Muscle of leg (tissue), 9 donors: ENCODE measurements around the gene CDCA5. TPM values are rescaled to one million over a fixed set of nuclear protein-coding genes. Genes with fewer than 3 reads are reported as not detected.

Experiments
- polyA plus RNA-seq, 8 donors: library from polyadenylated mRNA; unstranded; fragments of 120-200 nt; gene quantifications; one replicate each; pipeline versions ENCODE4 v1.2.1 to v1.2.3, GENCODE V29; 2013; ENCODE audit warnings: inconsistent platforms in 1 of 8, low replicate concordance in 1 of 8; ENCODE audit not compliant: insufficient read length in 8 of 8, insufficient read depth in 1 of 8
- total RNA-seq: library from RNA; stranded (reverse); fragments of 120-200 nt; gene quantifications from one replicate; pipeline ENCODE4 v1.2.4, GENCODE V29; 2013

The CDCA5 gene
- total and polyA plus RNA-seq, 9 donors: 6.6 to 17.0 (median 14.3) TPM

Other genes starting within 250 kb of the CDCA5 start
- gene CDC42BPG, start 239.4 kb downstream of the CDCA5 start, total RNA-seq: 0.35 TPM
- 1 to 10 TPM in 3 of 8 donors, under 1 TPM in 5; 0.56 to 2.3 (median 0.96) TPM for gene CDC42BPG, start 239.4 kb downstream of the CDCA5 start, polyA plus RNA-seq
- gene EHD1, start 205.4 kb downstream of the CDCA5 start, total RNA-seq: 46.1 TPM
- 100 to 1,000 TPM in 4 of 8 donors, 10 to 100 TPM in 4; 86.2 to 117 (median 96.7) TPM for gene EHD1, start 205.4 kb downstream of the CDCA5 start, polyA plus RNA-seq
- 7.5 TPM for gene ATG2A, start 166.8 kb downstream of the CDCA5 start, total RNA-seq
- 10 to 100 TPM in 7 of 8 donors, 1 to 10 TPM in 1; 10.0 to 16.0 (median 13.0) TPM for gene ATG2A, start 166.8 kb downstream of the CDCA5 start, polyA plus RNA-seq
- gene PPP2R5B, start 159.4 kb downstream of the CDCA5 start, total RNA-seq: 5.6 TPM
- gene PPP2R5B, start 159.4 kb downstream of the CDCA5 start, polyA plus RNA-seq: 10 to 100 TPM; 10.0 to 16.9 (median 12.1) TPM
- not detected for gene GPHA2, start 148.1 kb downstream of the CDCA5 start, total RNA-seq
- gene GPHA2, start 148.1 kb downstream of the CDCA5 start, polyA plus RNA-seq: under 1 TPM in 4 of 8 donors, not detected in 4; 0.15 to 0.53 (median 0.24) TPM
- gene MAJIN, start 111.9 kb downstream of the CDCA5 start, total RNA-seq: not detected
- gene MAJIN, start 111.9 kb downstream of the CDCA5 start, polyA plus RNA-seq: not detected
- gene BATF2, start 87.1 kb downstream of the CDCA5 start, total RNA-seq: 0.62 TPM
- 1 to 10 TPM in 4 of 8 donors, under 1 TPM in 4; 0.84 to 1.9 (median 1.1) TPM for gene BATF2, start 87.1 kb downstream of the CDCA5 start, polyA plus RNA-seq
- gene ARL2, start 69.9 kb downstream of the CDCA5 start, total RNA-seq: 84.6 TPM
- 100 to 1,000 TPM in 1 of 8 donors, 10 to 100 TPM in 7; 80.5 to 101 (median 89.1) TPM for gene ARL2, start 69.9 kb downstream of the CDCA5 start, polyA plus RNA-seq
- 18.3 TPM for gene SNX15, start 56.6 kb downstream of the CDCA5 start, total RNA-seq
- gene SNX15, start 56.6 kb downstream of the CDCA5 start, polyA plus RNA-seq: 10 to 100 TPM; 19.6 to 29.6 (median 23.2) TPM
- gene SAC3D1, start 42.8 kb downstream of the CDCA5 start, total RNA-seq: 6.7 TPM
- 10 to 100 TPM; 12.5 to 16.0 (median 15.1) TPM for gene SAC3D1, start 42.8 kb downstream of the CDCA5 start, polyA plus RNA-seq
- gene NAALADL1, start 25.5 kb downstream of the CDCA5 start, total RNA-seq: 13.6 TPM
- 10 to 100 TPM in 5 of 8 donors, 1 to 10 TPM in 3; 6.2 to 14.0 (median 10.7) TPM for gene NAALADL1, start 25.5 kb downstream of the CDCA5 start, polyA plus RNA-seq
- gene ZFPL1, start 182 bp upstream of the CDCA5 start, total RNA-seq: 23.2 TPM
- gene ZFPL1, start 182 bp upstream of the CDCA5 start, polyA plus RNA-seq: 10 to 100 TPM; 20.6 to 26.3 (median 24.0) TPM
- gene VPS51, start 12.2 kb upstream of the CDCA5 start, total RNA-seq: 109 TPM
- 100 to 1,000 TPM; 128 to 147 (median 136) TPM for gene VPS51, start 12.2 kb upstream of the CDCA5 start, polyA plus RNA-seq
- gene TM7SF2, start 27.8 kb upstream of the CDCA5 start, total RNA-seq: 6.5 TPM
- 10 to 100 TPM in 1 of 8 donors, 1 to 10 TPM in 7; 4.1 to 14.4 (median 7.5) TPM for gene TM7SF2, start 27.8 kb upstream of the CDCA5 start, polyA plus RNA-seq
- gene ZNHIT2, start 33.7 kb upstream of the CDCA5 start, total RNA-seq: 5.1 TPM
- 1 to 10 TPM; 4.2 to 6.0 (median 4.8) TPM for gene ZNHIT2, start 33.7 kb upstream of the CDCA5 start, polyA plus RNA-seq
- 998 TPM for gene FAU, start 38.1 kb upstream of the CDCA5 start, total RNA-seq
- gene FAU, start 38.1 kb upstream of the CDCA5 start, polyA plus RNA-seq: 1,000 to 10,000 TPM in 7 of 8 donors, 100 to 1,000 TPM in 1; 971 to 1,242 (median 1,085) TPM
- gene MRPL49, start 38.3 kb upstream of the CDCA5 start, total RNA-seq: 30.3 TPM
- 10 to 100 TPM; 19.5 to 31.1 (median 25.4) TPM for gene MRPL49, start 38.3 kb upstream of the CDCA5 start, polyA plus RNA-seq
- 10.0 TPM for gene SYVN1, start 50.5 kb upstream of the CDCA5 start, total RNA-seq
- 10 to 100 TPM; 31.1 to 53.4 (median 41.1) TPM for gene SYVN1, start 50.5 kb upstream of the CDCA5 start, polyA plus RNA-seq
- gene SPDYC, start 86.2 kb upstream of the CDCA5 start, total RNA-seq: not detected
- gene SPDYC, start 86.2 kb upstream of the CDCA5 start, polyA plus RNA-seq: under 1 TPM in 1 of 8 donors, not detected in 7; 0.16 TPM
- gene CAPN1, start 97.9 kb upstream of the CDCA5 start, total RNA-seq: 46.7 TPM
- gene CAPN1, start 97.9 kb upstream of the CDCA5 start, polyA plus RNA-seq: 10 to 100 TPM; 69.1 to 90.2 (median 80.1) TPM
- gene POLA2, start 177.9 kb upstream of the CDCA5 start, total RNA-seq: 18.8 TPM
- 10 to 100 TPM; 35.4 to 64.7 (median 51.6) TPM for gene POLA2, start 177.9 kb upstream of the CDCA5 start, polyA plus RNA-seq
- 20.8 TPM for gene CDC42EP2, start 230.8 kb upstream of the CDCA5 start, total RNA-seq
- gene CDC42EP2, start 230.8 kb upstream of the CDCA5 start, polyA plus RNA-seq: 10 to 100 TPM; 26.9 to 42.4 (median 35.4) TPM
- 31.0 TPM for gene DPF2, start 249.8 kb upstream of the CDCA5 start, total RNA-seq
- gene DPF2, start 249.8 kb upstream of the CDCA5 start, polyA plus RNA-seq: 10 to 100 TPM; 43.9 to 62.4 (median 52.2) TPM